ENCODE measurements around the gene SLC6A3.

DNA sequence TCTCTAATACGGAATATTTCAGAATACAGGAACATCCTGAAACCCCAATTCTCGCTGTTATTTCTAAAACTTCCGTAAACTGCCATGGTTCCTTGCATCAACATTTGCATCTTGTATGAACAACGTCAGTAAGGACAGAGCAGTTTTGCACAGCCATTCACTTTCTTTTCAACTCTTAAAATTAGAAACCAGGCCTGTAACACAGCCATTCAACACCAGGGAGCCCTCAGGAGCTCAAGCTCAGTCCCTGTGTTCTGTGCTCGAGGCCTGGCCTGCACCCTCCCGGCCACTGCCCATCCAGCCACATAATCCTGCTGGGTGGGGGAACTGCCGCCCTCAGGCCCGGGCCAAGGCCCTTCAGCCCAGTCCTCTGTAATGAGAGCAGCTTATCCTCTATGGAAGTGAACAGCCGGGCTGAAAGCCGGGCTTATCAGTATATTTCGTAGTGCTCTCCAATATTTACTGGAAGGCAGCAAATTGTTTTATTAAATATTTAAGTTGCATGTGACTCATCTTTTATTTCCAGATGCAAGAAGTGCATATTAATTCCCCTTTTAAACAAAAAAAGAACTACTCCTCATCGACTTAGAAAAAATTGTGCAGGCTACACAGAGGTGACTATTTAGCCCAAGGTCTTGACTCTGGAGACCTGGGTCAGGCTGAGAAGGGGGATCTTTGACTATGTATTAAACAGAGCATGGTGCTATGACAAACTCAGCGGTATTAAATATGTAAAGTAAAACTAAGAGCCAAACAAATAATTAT, 33.2 kb upstream of the SLC6A3 start:
- TF ChIP-seq FOXP2 (optimal IDR thresholded peaks at IDR 0.05; ENCODE audit: borderline replicate concordance, extremely low read depth, extremely low read length, insufficient read depth) (no peak), TAF1 (IDR thresholded peaks at IDR 0.05; ENCODE audit: borderline replicate concordance, insufficient read depth, low read length) (no peak), SIN3A (IDR thresholded peaks at IDR 0.05; ENCODE audit: borderline replicate concordance, insufficient read depth, low read length) (no peak), POLR2AphosphoS5 (IDR thresholded peaks at IDR 0.05; ENCODE audit: low read depth, low read length) (no peak)
